Measurements from ENCODE around the gene ATP6V0A1. TPM values are rescaled to one million over a fixed set of nuclear protein-coding genes. Genes with fewer than 3 reads are reported as not detected.
A peak's percentile ranks its signal among the peaks of the same experiment; 100 is the strongest.

ATP6V0A1 gene
- total RNA-seq = 10 to 100 TPM; 45.2 to 53.1 TPM
- 47.2 TPM for polyA plus RNA-seq (2013, experiment 1 of 2)
- polyA plus RNA-seq (2013, experiment 2 of 2) = 34.8 TPM
- long read RNA-seq, experiment 1, full-length matches to known transcripts = 9 of 13 reads
- long read RNA-seq, experiment 1, partial matches to known transcripts = 3 of 13 reads
- long read RNA-seq, experiment 1, other reads (novel, unspliced or antisense) = 1 of 13 reads
- long read RNA-seq, experiment 2, full-length matches to known transcripts = 50 of 73 reads
- long read RNA-seq, experiment 2, partial matches to known transcripts = 3 of 73 reads
- long read RNA-seq, experiment 2, other reads (novel, unspliced or antisense) = 20 of 73 reads
- long read RNA-seq, experiment 3, full-length matches to known transcripts = 59 of 83 reads
- long read RNA-seq, experiment 3, partial matches to known transcripts = 3 of 83 reads
- long read RNA-seq, experiment 3, other reads (novel, unspliced or antisense) = 21 of 83 reads
- long read RNA-seq, experiment 4, full-length matches to known transcripts = 9 of 10 reads
- long read RNA-seq, experiment 4, partial matches to known transcripts = 0 of 10 reads
- long read RNA-seq, experiment 4, other reads (novel, unspliced or antisense) = 1 of 10 reads

- peak within 1 kb of the TSS; percentile 66 for H3K9ac ChIP-seq (ENCODE audit: extremely low read depth, low read length, poor library complexity, severe bottlenecking)
- H3K27me3 ChIP-seq (ENCODE audit: control insufficient read depth, insufficient read depth, low read length, poor library complexity, severe bottlenecking) = no peaks in the 10 kb centered on the region
- H3K27ac Mint-ChIP-seq = peak within 1 kb of the TSS; percentile 96
- peak within 1 kb of the TSS; percentile 89 for H3K4me3 Mint-ChIP-seq
- H3K36me3 ChIP-seq (ENCODE audit: control insufficient read depth, insufficient read depth, low read length) = peaks cover 12% of the 10 kb centered on the region
- peak; percentile 99 for DNase-seq
- H3K4me1 Mint-ChIP-seq = peaks cover 19% of the 10 kb centered on the region
- 0 to 1% methylated on average over 5 to 43 of the region's 45 CpGs for WGBS, 2 experiments (ENCODE audit: insufficient coverage in 1 of 2, insufficient read length in 1 of 2)
- H3K9me3 Mint-ChIP-seq = no peaks in the 10 kb centered on the region
- H3K4me3 ChIP-seq (ENCODE audit: low read length) = peak within 1 kb of the TSS; percentile 89
- no peaks in the 10 kb centered on the region for H3K4me1 ChIP-seq (ENCODE audit: control insufficient read depth, insufficient read depth, low read length)
- H3K9me3 ChIP-seq (ENCODE audit: control insufficient read depth, low read length) = no peaks in the 10 kb centered on the region
- H3K36me3 Mint-ChIP-seq (ENCODE audit: low read depth) = peaks cover 17% of the 10 kb centered on the region
- TF ChIP-seq CTCF (conservative IDR thresholded peaks at IDR 0.05) = no peak
- H3K27me3 Mint-ChIP-seq (ENCODE audit: insufficient read depth) = no peaks in the 10 kb centered on the region
- H3K27ac ChIP-seq (ENCODE audit: low read depth, low read length) = peak within 1 kb of the TSS; percentile 65
Observed at GRCh38 chr17:42458497-42459255, at the start of gene ATP6V0A1. TSS of gene ATP6V0A1 (plus strand) at chr17:42458878. CDS start at chr17:42460895, 2,017 bp downstream.

GRCh38 chr17:42409523-42410318 is 49.0 kb upstream of the ATP6V0A1 start:
- H3K4me3 ChIP-seq (ENCODE audit: low read length) = no peak overlapping the region
- H3K27ac Mint-ChIP-seq = no peak overlapping the region
- DNase-seq = peak; percentile 38
- no peak overlapping the region for H3K27ac ChIP-seq (ENCODE audit: low read depth, low read length)
- no peaks in the 10 kb centered on the region for H3K36me3 Mint-ChIP-seq (ENCODE audit: low read depth)
- H3K4me3 Mint-ChIP-seq = no peak overlapping the region
- peaks cover 7% of the 10 kb centered on the region for H3K27me3 ChIP-seq (ENCODE audit: control insufficient read depth, insufficient read depth, low read length, poor library complexity, severe bottlenecking)
- no peak for TF ChIP-seq CTCF (conservative IDR thresholded peaks at IDR 0.05)
- H3K9me3 ChIP-seq (ENCODE audit: control insufficient read depth, low read length) = no peaks in the 10 kb centered on the region
- H3K4me1 ChIP-seq (ENCODE audit: control insufficient read depth, insufficient read depth, low read length) = no peaks in the 10 kb centered on the region
- WGBS, 2 experiments (ENCODE audit: insufficient coverage in 1 of 2, insufficient read length in 1 of 2) = 94 to 100% methylated on average over 3 of the region's 5 CpGs
- H3K9ac ChIP-seq (ENCODE audit: extremely low read depth, low read length, poor library complexity, severe bottlenecking) = no peak overlapping the region
- peaks cover 3% of the 10 kb centered on the region for H3K4me1 Mint-ChIP-seq
- no peaks in the 10 kb centered on the region for H3K36me3 ChIP-seq (ENCODE audit: control insufficient read depth, insufficient read depth, low read length)
- H3K27me3 Mint-ChIP-seq (ENCODE audit: insufficient read depth) = peaks cover 11% of the 10 kb centered on the region
- H3K9me3 Mint-ChIP-seq = no peaks in the 10 kb centered on the region

- 89 to 92% methylated on average over 3 to 5 of the region's 5 CpGs for whole genome bisulfite sequencing, 2 experiments (ENCODE audit: insufficient coverage in 1 of 2, insufficient read length in 1 of 2)
- Mint-ChIP-seq H3K27ac (no peak overlapping the region), H3K36me3 (ENCODE audit: low read depth) (no peaks in the 10 kb centered on the region), H3K27me3 (ENCODE audit: insufficient read depth) (peaks cover 5% of the 10 kb centered on the region), H3K4me1 (peaks cover 3% of the 10 kb centered on the region), H3K4me3 (no peak overlapping the region), H3K9me3 (no peaks in the 10 kb centered on the region)
- no peak overlapping the region for H3K4me3 ChIP-seq (ENCODE audit: low read length)
- DNase-seq = no peak
- TF ChIP-seq CTCF (conservative IDR thresholded peaks at IDR 0.05) = no peak
- no peaks in the 10 kb centered on the region for H3K36me3 ChIP-seq (ENCODE audit: control insufficient read depth, insufficient read depth, low read length)
- H3K4me1 ChIP-seq (ENCODE audit: control insufficient read depth, insufficient read depth, low read length) = no peaks in the 10 kb centered on the region
- no peak overlapping the region for H3K9ac ChIP-seq (ENCODE audit: extremely low read depth, low read length, poor library complexity, severe bottlenecking)
- no peaks in the 10 kb centered on the region for H3K9me3 ChIP-seq (ENCODE audit: control insufficient read depth, low read length)
- H3K27me3 ChIP-seq (ENCODE audit: control insufficient read depth, insufficient read depth, low read length, poor library complexity, severe bottlenecking) = peaks cover 2% of the 10 kb centered on the region
- H3K27ac ChIP-seq (ENCODE audit: low read depth, low read length) = no peak overlapping the region
Observed at GRCh38 chr17:42410319-42410685, 48.4 kb upstream of the ATP6V0A1 start.
